Measurements from ENCODE around the gene STAT2. TPM values are rescaled to one million over a fixed set of nuclear protein-coding genes. Genes with fewer than 3 reads are reported as not detected.

Gene STAT2
- total and polyA plus RNA-seq, 3 experiments from 2014 or later: 61.6 to 65.0 (median 63.5) TPM

GRCh38 chr12:56321027-56321426 lies 38.9 kb downstream of the STAT2 start:
- Mint-ChIP-seq H3K4me1 (peaks cover 0 to 6% (median 3%) of the 10 kb centered on the region in 3 donors), H3K27ac (no peak overlapping the region), H3K4me3 (no peak overlapping the region), H3K9me3 (no peaks in the 10 kb centered on the region), H3K27me3 (no peaks in the 10 kb centered on the region), H3K36me3 (peaks cover 3 to 59% (median 18%) of the 10 kb centered on the region in 3 donors)
- ChIA-PET CTCF (interaction anchor here (0.7 kb wide), 1 partner anchor 21 kb away, joined by 3 read pairs; no protein-coding TSS in a partner anchor), POLR2A (no interaction called here)
- H3K9me3 ChIP-seq (ENCODE audit: low read length): no peaks in the 10 kb centered on the region
- peaks cover 43% of the 10 kb centered on the region for H3K36me3 ChIP-seq (ENCODE audit: insufficient read depth, low read length)
- no peak overlapping the region for H3K4me3 ChIP-seq (ENCODE audit: low read length)
- no peak for DNase-seq
- H3K27me3 ChIP-seq (ENCODE audit: insufficient read depth, low read length, poor library complexity, severe bottlenecking): no peaks in the 10 kb centered on the region
- H3K27ac ChIP-seq (ENCODE audit: low read depth, low read length): no peak overlapping the region
- H3K4me1 ChIP-seq (ENCODE audit: insufficient read depth, low read length): peaks cover 5% of the 10 kb centered on the region

GRCh38 chr12:56317675-56318074 lies 42.2 kb downstream of the STAT2 start:
- H3K27ac ChIP-seq (ENCODE audit: low read depth, low read length): no peak overlapping the region
- H3K4me3 Mint-ChIP-seq: no peak overlapping the region
- DNase-seq: no peak
- H3K4me1 Mint-ChIP-seq: peaks cover 14 to 21% (median 15%) of the 10 kb centered on the region in 3 donors
- no peak overlapping the region for H3K4me3 ChIP-seq (ENCODE audit: low read length)
- peaks cover 0 to 42% (median 4%) of the 10 kb centered on the region in 3 donors for H3K36me3 Mint-ChIP-seq
- H3K27me3 ChIP-seq (ENCODE audit: insufficient read depth, low read length, poor library complexity, severe bottlenecking): no peaks in the 10 kb centered on the region
- ChIA-PET POLR2A (no interaction called here), CTCF (no interaction called here)
- peaks cover 16% of the 10 kb centered on the region for H3K36me3 ChIP-seq (ENCODE audit: insufficient read depth, low read length)
- peaks cover 15% of the 10 kb centered on the region for H3K4me1 ChIP-seq (ENCODE audit: insufficient read depth, low read length)
- H3K27me3 Mint-ChIP-seq: no peaks in the 10 kb centered on the region
- no peaks in the 10 kb centered on the region for H3K9me3 Mint-ChIP-seq
- no peaks in the 10 kb centered on the region for H3K9me3 ChIP-seq (ENCODE audit: low read length)
- peak overlapping the region in 3 of 8 donors; percentile 44 to 55 (median 54) for H3K27ac Mint-ChIP-seq

GRCh38 chr12:56315622-56316473 lies 44.1 kb downstream of the STAT2 start, which contains the start of gene CNPY2:
TSS of gene CNPY2 (minus strand) at chr12:56315988. CDS start at chr12:56315217, 771 bp downstream.
- Histone ChIP-seq H3K4me3 (ENCODE audit: low read length) (peak within 1 kb of the TSS; percentile 100), H3K9me3 (ENCODE audit: low read length) (no peaks in the 10 kb centered on the region), H3K4me1 (ENCODE audit: insufficient read depth, low read length) (peaks cover 15% of the 10 kb centered on the region), H3K36me3 (ENCODE audit: insufficient read depth, low read length) (peaks cover 12% of the 10 kb centered on the region), H3K27ac (ENCODE audit: low read depth, low read length) (peak within 1 kb of the TSS; percentile 97), H3K27me3 (ENCODE audit: insufficient read depth, low read length, poor library complexity, severe bottlenecking) (no peaks in the 10 kb centered on the region)
- Mint-ChIP-seq H3K9me3 (no peaks in the 10 kb centered on the region), H3K4me1 (peaks cover 14 to 21% (median 15%) of the 10 kb centered on the region in 3 donors), H3K4me3 (peak within 1 kb of the TSS; percentile 97 to 100 (median 99)), H3K27ac (peak within 1 kb of the TSS; percentile 97 to 100 (median 99)), H3K27me3 (no peaks in the 10 kb centered on the region), H3K36me3 (peaks cover 0 to 40% (median 4%) of the 10 kb centered on the region in 3 donors)
- DNase-seq: peak; percentile 91 to 96 (median 93)
- CTCF ChIA-PET: interaction anchor here (1.0 to 1.8 kb wide), 11 partner anchors 9 to 272 kb away, joined by 3 to 10 read pairs (median 4); partner anchors contain the start of genes IL23A, PAN2, SMARCC2 and STAT2
- POLR2A ChIA-PET: interaction anchor here (0.6 to 2.1 kb wide), 18 partner anchors 17 to 409 kb away, joined by 3 to 20 read pairs (median 4); partner anchors contain the start of genes ANKRD52, ESYT1, IL23A and NACA

- no peaks in the 10 kb centered on the region for H3K27me3 Mint-ChIP-seq
- peaks cover 14% of the 10 kb centered on the region for H3K36me3 ChIP-seq (ENCODE audit: insufficient read depth, low read length)
- H3K9me3 Mint-ChIP-seq: no peaks in the 10 kb centered on the region
- no peak for DNase-seq
- H3K4me3 Mint-ChIP-seq: peak overlapping the region; percentile 97 to 100 (median 99)
- POLR2A ChIA-PET: interaction anchor here (0.6 to 2.1 kb wide), 11 partner anchors 16 to 211 kb away, joined by 3 to 20 read pairs (median 4); partner anchors contain the start of genes ANKRD52, IL23A, PA2G4 and PAN2
- H3K4me3 ChIP-seq (ENCODE audit: low read length): peak overlapping the region; percentile 100
- no peaks in the 10 kb centered on the region for H3K9me3 ChIP-seq (ENCODE audit: low read length)
- peaks cover 15% of the 10 kb centered on the region for H3K4me1 ChIP-seq (ENCODE audit: insufficient read depth, low read length)
- H3K36me3 Mint-ChIP-seq: peaks cover 0 to 46% (median 7%) of the 10 kb centered on the region in 3 donors
- peaks cover 14 to 21% (median 15%) of the 10 kb centered on the region in 3 donors for H3K4me1 Mint-ChIP-seq
- no peaks in the 10 kb centered on the region for H3K27me3 ChIP-seq (ENCODE audit: insufficient read depth, low read length, poor library complexity, severe bottlenecking)
- peak overlapping the region; percentile 97 to 100 (median 99) for H3K27ac Mint-ChIP-seq
- CTCF ChIA-PET: interaction anchor here (1.1 to 1.8 kb wide), 11 partner anchors 8 to 271 kb away, joined by 3 to 10 read pairs (median 4); partner anchors contain the start of genes IL23A, PAN2, SMARCC2 and TIMELESS
- peak overlapping the region; percentile 97 for H3K27ac ChIP-seq (ENCODE audit: low read depth, low read length)
These were observed 44.7 kb downstream of the STAT2 start for GRCh38 chr12:56315249-56315621.

GRCh38 chr12:56311003-56311402 lies 48.9 kb downstream of the STAT2 start:
- Mint-ChIP-seq H3K4me1 (peaks cover 12 to 15% (median 14%) of the 10 kb centered on the region in 3 donors), H3K36me3 (peaks cover 0 to 53% (median 6%) of the 10 kb centered on the region in 3 donors), H3K27ac (peak overlapping the region in 1 of 8 donors; percentile 26), H3K4me3 (no peak overlapping the region), H3K9me3 (no peaks in the 10 kb centered on the region), H3K27me3 (no peaks in the 10 kb centered on the region)
- H3K27ac ChIP-seq (ENCODE audit: low read depth, low read length): no peak overlapping the region
- POLR2A ChIA-PET: interaction anchor here (0.8 to 1.4 kb wide), 3 partner anchors 12 to 159 kb away, joined by 3 to 4 read pairs (median 4); no protein-coding TSS in a partner anchor
- DNase-seq: no peak
- H3K27me3 ChIP-seq (ENCODE audit: insufficient read depth, low read length, poor library complexity, severe bottlenecking): no peaks in the 10 kb centered on the region
- H3K36me3 ChIP-seq (ENCODE audit: insufficient read depth, low read length): peaks cover 7% of the 10 kb centered on the region
- CTCF ChIA-PET: interaction anchor here (0.9 to 1.9 kb wide), 6 partner anchors 13 to 193 kb away, joined by 3 to 6 read pairs (median 3); partner anchors contain the start of gene ZC3H10
- peaks cover 10% of the 10 kb centered on the region for H3K4me1 ChIP-seq (ENCODE audit: insufficient read depth, low read length)
- H3K4me3 ChIP-seq (ENCODE audit: low read length): no peak overlapping the region
- H3K9me3 ChIP-seq (ENCODE audit: low read length): no peaks in the 10 kb centered on the region

DNA sequence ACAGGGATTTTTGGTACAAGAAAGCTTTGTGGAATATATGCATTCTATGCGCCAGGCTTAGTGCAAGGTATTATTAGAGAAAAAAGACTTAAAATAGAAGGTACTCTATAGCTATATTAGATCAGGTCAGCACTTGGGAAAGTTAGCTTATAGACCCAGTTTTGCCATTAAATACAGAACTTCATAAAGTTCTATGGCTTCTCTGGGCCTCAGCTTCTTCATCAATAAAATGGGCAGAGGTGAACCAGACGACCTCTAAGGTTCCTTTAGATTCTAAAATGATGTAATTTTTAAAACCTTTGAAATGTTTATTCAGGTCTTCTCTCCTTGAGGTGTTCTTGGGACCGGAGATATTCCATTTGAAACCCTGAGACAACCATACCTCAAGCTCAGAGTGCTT lies 51.2 kb downstream of the STAT2 start:
- Mint-ChIP-seq H3K27ac (peak overlapping the region in 1 of 8 donors; percentile 36), H3K27me3 (no peaks in the 10 kb centered on the region), H3K36me3 (peaks cover 0 to 49% (median 6%) of the 10 kb centered on the region in 3 donors), H3K4me3 (no peak overlapping the region), H3K4me1 (peaks cover 0 to 4% (median 0%) of the 10 kb centered on the region in 3 donors), H3K9me3 (no peaks in the 10 kb centered on the region)
- CTCF ChIA-PET: no interaction called here
- peaks cover 7% of the 10 kb centered on the region for H3K36me3 ChIP-seq (ENCODE audit: insufficient read depth, low read length)
- H3K27ac ChIP-seq (ENCODE audit: low read depth, low read length): no peak overlapping the region
- no peaks in the 10 kb centered on the region for H3K4me1 ChIP-seq (ENCODE audit: insufficient read depth, low read length)
- H3K27me3 ChIP-seq (ENCODE audit: insufficient read depth, low read length, poor library complexity, severe bottlenecking): no peaks in the 10 kb centered on the region
- POLR2A ChIA-PET: interaction anchor here (0.6 to 1.2 kb wide), 2 partner anchors 11 to 33 kb away, joined by 3 to 7 read pairs; no protein-coding TSS in a partner anchor
- H3K9me3 ChIP-seq (ENCODE audit: low read length): no peaks in the 10 kb centered on the region
- no peak for DNase-seq
- H3K4me3 ChIP-seq (ENCODE audit: low read length): no peak overlapping the region

DNA sequence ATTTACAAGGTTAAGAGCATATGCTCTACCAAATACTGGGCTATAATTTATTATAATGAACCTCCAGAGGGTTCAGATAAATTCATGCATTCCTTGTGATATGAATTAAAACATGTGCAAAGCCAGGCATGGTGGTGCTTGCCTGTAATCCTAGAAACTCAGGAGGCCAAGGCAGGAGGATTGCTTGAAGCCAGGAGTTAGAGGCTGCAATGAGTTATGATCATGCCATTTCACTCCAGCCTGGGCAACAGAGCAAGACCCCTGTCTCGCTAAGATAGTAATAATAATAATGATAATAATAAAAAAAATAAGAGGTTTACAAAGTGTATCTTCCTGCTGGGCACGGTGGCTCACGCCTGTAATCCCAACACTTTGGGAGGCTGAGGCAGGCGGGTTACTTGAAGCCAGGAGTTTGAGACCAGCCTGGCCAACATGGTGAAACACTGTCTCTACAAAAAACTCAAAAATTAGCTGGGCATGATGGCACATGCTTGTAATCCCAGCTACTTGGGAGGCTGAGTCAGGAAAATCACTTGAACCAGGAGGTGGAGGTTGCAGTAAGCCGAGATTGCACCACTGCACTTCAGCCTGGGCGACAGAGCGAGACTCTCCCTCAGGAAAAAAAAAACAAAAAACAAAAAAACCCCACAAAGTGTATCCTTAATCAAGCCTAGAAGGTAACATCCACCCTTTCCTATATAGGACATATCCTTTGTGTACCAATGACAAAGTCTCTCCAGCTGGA lies 52.5 kb downstream of the STAT2 start:
- CTCF ChIA-PET: interaction anchor here (1.1 to 2.8 kb wide), 2 partner anchors 8 to 118 kb away, joined by 3 to 8 read pairs; partner anchors contain the start of genes CNPY2 and SMARCC2
- H3K27ac Mint-ChIP-seq: peak overlapping the region in 1 of 8 donors; percentile 41
- POLR2A ChIA-PET: interaction anchor here (0.6 to 1.0 kb wide), 2 partner anchors 22 to 32 kb away, joined by 3 read pairs; partner anchors contain the start of gene IL23A
- Histone ChIP-seq H3K27ac (ENCODE audit: low read depth, low read length) (no peak overlapping the region), H3K27me3 (ENCODE audit: insufficient read depth, low read length, poor library complexity, severe bottlenecking) (no peaks in the 10 kb centered on the region), H3K9me3 (ENCODE audit: low read length) (no peaks in the 10 kb centered on the region), H3K36me3 (ENCODE audit: insufficient read depth, low read length) (peaks cover 7% of the 10 kb centered on the region), H3K4me3 (ENCODE audit: low read length) (no peak overlapping the region), H3K4me1 (ENCODE audit: insufficient read depth, low read length) (peaks cover 3% of the 10 kb centered on the region)
- no peak overlapping the region for H3K4me3 Mint-ChIP-seq
- H3K9me3 Mint-ChIP-seq: no peaks in the 10 kb centered on the region
- H3K36me3 Mint-ChIP-seq: peaks cover 0 to 47% (median 6%) of the 10 kb centered on the region in 3 donors
- no peak for DNase-seq
- no peaks in the 10 kb centered on the region for H3K27me3 Mint-ChIP-seq
- H3K4me1 Mint-ChIP-seq: peaks cover 0 to 6% (median 2%) of the 10 kb centered on the region in 3 donors

All from CD8-positive, alpha-beta memory T cell (primary cell).